Osteoblast (primary cell): ENCODE measurements around the gene CHRNE. TPM values are rescaled to one million over a fixed set of nuclear protein-coding genes. Genes with fewer than 3 reads are reported as not detected.

Experiments
- DNase-seq: peaks from one replicate; pipeline ENCODE4 v3.0.0; 2011; ENCODE audit warnings: low spot score, mixed read lengths; ENCODE audit not compliant: insufficient read length; ENCODE audit errors: missing footprints
- H2AFZ ChIP-seq: 2 replicates; pipeline ENCODE4 v1.6.0; 2011; ENCODE audit warnings: mild to moderate bottlenecking, low read length
- H3K27ac ChIP-seq: 2 replicates; pipeline ENCODE4 v1.5.1; 2011; ENCODE audit warnings: mild to moderate bottlenecking, low read depth, low read length, moderate library complexity
- H3K27me3 ChIP-seq: 2 replicates; pipeline ENCODE4 v1.6.0; 2012; ENCODE audit warnings: mild to moderate bottlenecking, control low read depth, inconsistent platforms, low read length, moderate library complexity; ENCODE audit not compliant: insufficient read depth
- H3K36me3 ChIP-seq: 2 replicates; pipeline ENCODE4 v1.5.1; 2011; ENCODE audit warnings: mild to moderate bottlenecking, low read length, control low read depth, moderate library complexity; ENCODE audit not compliant: insufficient read depth
- H3K4me1 ChIP-seq: 2 replicates; pipeline ENCODE4 v1.5.1; 2011; ENCODE audit warnings: mild to moderate bottlenecking, low read length, control low read depth, moderate library complexity; ENCODE audit not compliant: insufficient read depth
- H3K4me2 ChIP-seq: 2 replicates; pipeline ENCODE4 v1.6.0; 2011; ENCODE audit warnings: mild to moderate bottlenecking, low read length; ENCODE audit not compliant: insufficient read depth
- H3K4me3 ChIP-seq: fragments of 200-600 bp; sonication (generic); 3 replicates; pipeline ENCODE4 v1.5.1; 2012; ENCODE audit warnings: mild to moderate bottlenecking, low read length, inconsistent platforms; ENCODE audit not compliant: insufficient read depth
- H3K79me2 ChIP-seq: 2 replicates; pipeline ENCODE4 v1.6.0; 2012; ENCODE audit warnings: mild to moderate bottlenecking, low read length, control low read depth, inconsistent platforms; ENCODE audit not compliant: insufficient read depth
- H3K9me3 ChIP-seq: 2 replicates; pipeline ENCODE4 v1.5.1; 2011; ENCODE audit warnings: low read depth, low read length, control low read depth
- H4K20me1 ChIP-seq: 2 replicates; pipeline ENCODE4 v1.6.0; 2012; ENCODE audit warnings: mild to moderate bottlenecking, low read length, control low read depth; ENCODE audit not compliant: insufficient read depth
- CTCF ChIP-seq: IDR thresholded peaks from 2 replicates; pipeline ENCODE4 v1.5.1; 2011; ENCODE audit warnings: mild to moderate bottlenecking, low read depth, low read length, moderate library complexity; ENCODE audit errors: extremely low read depth
- total RNA-seq: library from RNA; depleted of rRNA; stranded (reverse); fragments of >200 nt; gene quantifications from 2 replicates; pipeline ENCODE4 v1.2.3, GENCODE V29; 2012

CHRNE gene
- total RNA-seq, 1 donor, result 1.4 TPM

- no peaks in the 10 kb centered on the region for H3K9me3 ChIP-seq
- H3K36me3 ChIP-seq, result peaks cover 29% of the 10 kb centered on the region
- H3K27me3 ChIP-seq, result no peaks in the 10 kb centered on the region
- peak; percentile 68 for DNase-seq
- H2AFZ ChIP-seq, result no peak overlapping the region
- H4K20me1 ChIP-seq, result peaks cover 7% of the 10 kb centered on the region
- no peak for TF ChIP-seq CTCF
- peaks cover 13% of the 10 kb centered on the region for H3K4me1 ChIP-seq
- peak overlapping the region; percentile 85 for H3K4me2 ChIP-seq
- no peak overlapping the region for H3K4me3 ChIP-seq
- H3K27ac ChIP-seq, result no peak overlapping the region
- no peaks in the 10 kb centered on the region for H3K79me2 ChIP-seq
Measured at GRCh38 chr17:4898351-4898750, 4.5 kb downstream of the CHRNE start.

GRCh38 chr17:4897785-4898184, 5.1 kb downstream of the CHRNE start:
- peaks cover 10% of the 10 kb centered on the region for H3K4me1 ChIP-seq
- no peak overlapping the region for H3K4me3 ChIP-seq
- H2AFZ ChIP-seq, result no peak overlapping the region
- no peaks in the 10 kb centered on the region for H3K27me3 ChIP-seq
- H4K20me1 ChIP-seq, result peaks cover 5% of the 10 kb centered on the region
- H3K36me3 ChIP-seq, result peaks cover 31% of the 10 kb centered on the region
- H3K4me2 ChIP-seq, result no peak overlapping the region
- no peak for TF ChIP-seq CTCF
- H3K79me2 ChIP-seq, result no peaks in the 10 kb centered on the region
- peak; percentile 77 for DNase-seq
- H3K27ac ChIP-seq, result no peak overlapping the region
- H3K9me3 ChIP-seq, result no peaks in the 10 kb centered on the region

- no peak overlapping the region for H3K4me2 ChIP-seq
- no peaks in the 10 kb centered on the region for H3K79me2 ChIP-seq
- H3K27me3 ChIP-seq, result no peaks in the 10 kb centered on the region
- DNase-seq, result peak; percentile 52
- no peak overlapping the region for H3K4me3 ChIP-seq
- H2AFZ ChIP-seq, result no peak overlapping the region
- TF ChIP-seq CTCF, result no peak
- H3K36me3 ChIP-seq, result peaks cover 36% of the 10 kb centered on the region
- no peaks in the 10 kb centered on the region for H3K9me3 ChIP-seq
- H3K27ac ChIP-seq, result no peak overlapping the region
- H4K20me1 ChIP-seq, result peaks cover 5% of the 10 kb centered on the region
- peaks cover 10% of the 10 kb centered on the region for H3K4me1 ChIP-seq
Measured at GRCh38 chr17:4897198-4897687, 5.7 kb downstream of the CHRNE start.

- no peak for TF ChIP-seq CTCF
- Histone ChIP-seq H3K9me3 (no peaks in the 10 kb centered on the region), H3K4me2 (no peak overlapping the region), H3K36me3 (peaks cover 40% of the 10 kb centered on the region), H3K4me1 (peaks cover 10% of the 10 kb centered on the region), H3K27me3 (no peaks in the 10 kb centered on the region), H3K4me3 (no peak overlapping the region), H3K79me2 (no peaks in the 10 kb centered on the region), H2AFZ (no peak overlapping the region), H3K27ac (no peak overlapping the region), H4K20me1 (peaks cover 5% of the 10 kb centered on the region)
- DNase-seq, result peak; percentile 80
Measured at GRCh38 chr17:4896332-4897197, 6.3 kb downstream of the CHRNE start.
